Activated CD8-positive, alpha-beta T cell treated with anti-CD3 and anti-CD28 coated beads for 36 hours (primary cell): Measurements from ENCODE around the gene VAV2. TPM values are rescaled to one million over a fixed set of nuclear protein-coding genes. Genes with fewer than 3 reads are reported as not detected.

Experiments
- ATAC-seq: fragments of 200-7000 bp; cut with Tn5 transposase; one replicate; pipeline ENCODE4 v1.10.0; 2021; ENCODE audit warnings: mild to moderate bottlenecking, moderate library complexity
- CTCF ChIA-PET: fragments of 350-600 bp; sonication (Branson Sonifier 250); formaldehyde crosslinking; loops from one replicate; lab custom pipeline; 2021; ENCODE audit warnings: antibody characterized with exemption; lab: Charles Lee
- POLR2A ChIA-PET: fragments of 350-600 bp; sonication (Branson Sonifier 250); formaldehyde crosslinking; loops from one replicate; lab custom pipeline; 2021; ENCODE audit warnings: antibody characterized with exemption; lab: Charles Lee
- DNase-seq: peaks from one replicate; pipeline ENCODE4 v3.0.0-alpha.2; 2020
- H3K27ac Mint-ChIP-seq: one replicate; pipeline ENCODE4 v1.8.0; 2021; ENCODE audit warnings: mild to moderate bottlenecking, mixed read lengths
- H3K27me3 Mint-ChIP-seq: one replicate; pipeline ENCODE4 v1.8.0; 2021; ENCODE audit warnings: mixed read lengths
- H3K36me3 Mint-ChIP-seq: one replicate; pipeline ENCODE4 v1.8.0; 2021; ENCODE audit warnings: low read depth, mixed read lengths
- H3K4me1 Mint-ChIP-seq: one replicate; pipeline ENCODE4 v1.8.0; 2021; ENCODE audit warnings: low read depth, mixed read lengths
- H3K4me3 Mint-ChIP-seq: one replicate; pipeline ENCODE4 v1.8.0; 2021; ENCODE audit warnings: mild to moderate bottlenecking, moderate library complexity, mixed read lengths
- H3K9me3 Mint-ChIP-seq: one replicate; pipeline ENCODE4 v1.8.0; 2021; ENCODE audit warnings: mixed read lengths
- intact Hi-C: fragments of 100-400 bp; cut with micrococcal nuclease; formaldehyde crosslinking; loops from one replicate; pipeline ENCODE4 v1.10.0; 2022
- total RNA-seq, 2 experiments: library from RNA; stranded (reverse); gene quantifications; one replicate each; pipeline ENCODE4 v1.2.3, GENCODE V29; 2021
- TF ChIP-seq, protein P1 (sequence below): fragments of 200-600 bp; IDR thresholded peaks from one replicate; pipeline ENCODE4 v1.8.0; 2022; ENCODE audit warnings: antibody characterized with exemption, mild to moderate bottlenecking

VAV2 gene
- total RNA-seq, 2 experiments from 2014 or later = 5.1 to 5.4 TPM

DNA sequence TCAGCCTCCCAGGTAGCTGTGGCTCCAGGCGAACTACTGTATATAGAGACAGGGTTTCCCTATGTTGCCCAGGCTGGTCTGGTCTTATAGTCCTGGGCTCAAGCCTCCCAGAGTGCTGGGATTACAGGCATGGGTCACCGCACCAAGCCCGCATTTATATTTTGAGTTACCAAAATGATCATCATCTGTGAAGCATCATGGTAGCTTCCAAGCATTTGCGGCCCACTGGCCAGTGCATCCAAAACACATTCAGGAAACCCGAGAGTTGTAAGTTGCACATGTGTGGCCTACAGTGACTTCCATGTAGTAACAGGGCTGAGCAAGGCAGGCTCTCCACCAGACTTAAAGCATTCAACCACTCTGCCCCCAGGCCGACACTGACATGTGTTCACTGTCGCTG is 35.4 kb upstream of the VAV2 start:
- intact Hi-C loops = loop anchor here (5.0 kb wide), 1 partner anchor 40 kb away; the partner anchor contains the start of gene BRD3

DNA sequence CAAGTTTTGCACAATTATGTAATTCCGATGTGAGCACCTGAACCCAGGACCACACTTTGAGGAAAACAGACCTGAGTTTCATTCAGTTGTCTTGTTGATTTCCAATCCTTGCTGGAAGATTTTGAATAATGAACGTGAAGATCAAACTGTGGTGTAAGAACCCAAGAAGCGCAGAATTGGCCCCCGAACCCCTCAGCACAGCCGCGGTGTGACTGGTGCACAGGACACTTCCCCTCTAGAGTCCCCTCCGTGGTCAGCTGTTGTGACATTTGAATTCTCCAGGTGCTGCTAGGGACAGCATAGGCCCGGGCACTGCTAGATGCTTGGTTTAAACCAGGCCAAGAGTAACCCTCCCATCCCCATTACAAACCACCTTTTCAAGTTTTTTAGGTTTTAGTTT is 34.9 kb upstream of the VAV2 start:
- no peaks in the 10 kb centered on the region for H3K27me3 Mint-ChIP-seq
- DNase-seq (no peak), ATAC-seq (no peak)
- H3K9me3 Mint-ChIP-seq = no peaks in the 10 kb centered on the region
- CTCF ChIA-PET = interaction anchor here (0.6 kb wide), 1 partner anchor 33 kb away, joined by 3 read pairs; no protein-coding TSS in a partner anchor
- H3K4me1 Mint-ChIP-seq = peaks cover 5% of the 10 kb centered on the region
- H3K36me3 Mint-ChIP-seq = peaks cover 2% of the 10 kb centered on the region
- POLR2A ChIA-PET = interaction anchor here (1.2 to 2.8 kb wide), 2 partner anchors 9 to 39 kb away, joined by 3 to 20 read pairs; no protein-coding TSS in a partner anchor
- H3K27ac Mint-ChIP-seq = no peak overlapping the region
- TF ChIP-seq, protein P1, sequence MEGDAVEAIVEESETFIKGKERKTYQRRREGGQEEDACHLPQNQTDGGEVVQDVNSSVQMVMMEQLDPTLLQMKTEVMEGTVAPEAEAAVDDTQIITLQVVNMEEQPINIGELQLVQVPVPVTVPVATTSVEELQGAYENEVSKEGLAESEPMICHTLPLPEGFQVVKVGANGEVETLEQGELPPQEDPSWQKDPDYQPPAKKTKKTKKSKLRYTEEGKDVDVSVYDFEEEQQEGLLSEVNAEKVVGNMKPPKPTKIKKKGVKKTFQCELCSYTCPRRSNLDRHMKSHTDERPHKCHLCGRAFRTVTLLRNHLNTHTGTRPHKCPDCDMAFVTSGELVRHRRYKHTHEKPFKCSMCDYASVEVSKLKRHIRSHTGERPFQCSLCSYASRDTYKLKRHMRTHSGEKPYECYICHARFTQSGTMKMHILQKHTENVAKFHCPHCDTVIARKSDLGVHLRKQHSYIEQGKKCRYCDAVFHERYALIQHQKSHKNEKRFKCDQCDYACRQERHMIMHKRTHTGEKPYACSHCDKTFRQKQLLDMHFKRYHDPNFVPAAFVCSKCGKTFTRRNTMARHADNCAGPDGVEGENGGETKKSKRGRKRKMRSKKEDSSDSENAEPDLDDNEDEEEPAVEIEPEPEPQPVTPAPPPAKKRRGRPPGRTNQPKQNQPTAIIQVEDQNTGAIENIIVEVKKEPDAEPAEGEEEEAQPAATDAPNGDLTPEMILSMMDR = no peak
- intact Hi-C loops = loop anchor here (5.0 kb wide), 1 partner anchor 40 kb away; the partner anchor contains the start of gene BRD3
- H3K4me3 Mint-ChIP-seq = peak overlapping the region; percentile 77

More for the DNA sequence above, 35.4 kb upstream of the VAV2 start:
- ChIA-PET POLR2A (interaction anchor here (2.8 kb wide), 1 partner anchor 39 kb away, joined by 20 read pairs; no protein-coding TSS in a partner anchor), CTCF (interaction anchor here (0.6 kb wide), 1 partner anchor 12 kb away, joined by 3 read pairs; no protein-coding TSS in a partner anchor)
- H3K27ac Mint-ChIP-seq = no peak overlapping the region
- H3K9me3 Mint-ChIP-seq = no peaks in the 10 kb centered on the region
- peaks cover 5% of the 10 kb centered on the region for H3K4me1 Mint-ChIP-seq
- TF ChIP-seq, protein P1 = no peak
- no peak for ATAC-seq
- H3K27me3 Mint-ChIP-seq = no peaks in the 10 kb centered on the region
- no peak for DNase-seq
- peaks cover 2% of the 10 kb centered on the region for H3K36me3 Mint-ChIP-seq
- H3K4me3 Mint-ChIP-seq = peak overlapping the region; percentile 77

DNA sequence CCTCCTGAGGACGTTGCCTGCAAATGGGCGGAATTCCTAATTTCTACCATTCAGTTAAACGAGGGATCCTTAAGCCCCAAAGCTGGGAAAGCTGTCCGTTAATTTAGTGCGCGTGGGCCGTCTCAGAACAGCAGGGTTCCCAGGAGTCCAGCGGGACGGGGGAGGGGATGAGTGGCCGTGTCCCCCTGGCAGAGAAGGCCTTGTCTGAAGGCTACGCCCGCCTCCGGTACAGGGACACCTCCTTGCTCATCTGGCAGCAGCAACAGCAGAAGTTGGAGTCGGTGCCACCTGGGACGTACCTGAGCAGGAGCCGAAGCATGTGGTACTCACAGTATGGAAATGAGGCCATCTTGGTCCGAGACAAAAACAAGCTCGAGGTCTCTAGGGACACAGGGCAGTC is 34.5 kb upstream of the VAV2 start:
- peaks cover 5% of the 10 kb centered on the region for H3K4me1 Mint-ChIP-seq

DNA sequence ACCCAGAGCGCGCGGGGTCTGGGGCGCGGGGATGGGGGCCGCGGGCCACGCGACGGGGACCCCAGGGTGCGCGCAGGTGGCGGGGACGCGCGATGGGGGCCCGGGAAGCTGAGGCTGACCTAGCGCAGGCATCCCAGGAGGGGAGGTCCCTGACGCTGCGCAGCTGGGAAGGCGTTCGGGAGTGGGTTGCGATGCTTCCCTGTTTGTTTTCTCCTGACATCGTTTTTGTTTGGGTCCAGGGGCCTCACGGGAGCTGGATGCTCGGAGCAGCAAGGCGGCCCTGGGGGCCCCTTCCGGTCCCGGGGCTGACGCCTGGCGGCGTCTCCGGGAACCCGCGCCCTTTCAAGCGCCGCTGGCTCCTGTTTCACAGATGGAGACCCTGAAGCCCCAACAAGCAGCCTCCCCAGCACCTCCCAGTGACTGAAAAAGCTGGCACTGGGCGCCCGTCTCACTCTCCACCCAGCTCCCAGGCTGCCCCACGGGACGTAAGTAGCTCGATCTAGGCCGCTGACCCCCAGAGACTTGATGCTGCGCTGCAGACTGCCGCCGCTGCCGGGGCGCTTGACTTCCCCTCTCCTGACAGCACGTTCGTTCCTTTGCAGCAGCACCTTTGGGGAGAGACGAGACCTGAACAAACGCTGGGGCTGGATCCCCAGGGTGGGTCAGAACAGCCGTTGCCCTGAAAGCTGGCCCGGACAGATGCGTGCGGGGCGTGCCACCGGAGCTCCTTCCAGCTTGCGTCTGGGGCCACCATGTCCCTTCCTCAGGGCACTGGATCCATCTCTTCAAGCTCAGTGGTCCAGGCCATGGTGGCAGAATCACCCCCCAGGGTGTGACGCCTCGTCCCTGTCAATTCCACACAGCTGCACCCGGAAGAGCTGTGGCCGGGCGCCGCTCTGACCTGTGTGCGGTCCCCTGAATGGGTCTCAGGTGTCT is 33.8 kb upstream of the VAV2 start:
- H3K27me3 Mint-ChIP-seq = no peaks in the 10 kb centered on the region
- DNase-seq (peak; percentile 64), ATAC-seq (peak; percentile 18)
- intact Hi-C loops = loop anchor here (5.0 kb wide), 1 partner anchor 41 kb away; the partner anchor contains the start of gene BRD3
- no peaks in the 10 kb centered on the region for H3K9me3 Mint-ChIP-seq
- ChIA-PET CTCF (interaction anchor here (1.0 to 2.5 kb wide), 5 partner anchors 30 to 244 kb away, joined by 3 to 15 read pairs (median 3); no protein-coding TSS in a partner anchor), POLR2A (interaction anchor here (1.2 to 2.8 kb wide), 3 partner anchors 10 to 110 kb away, joined by 3 to 20 read pairs (median 5); partner anchors contain the start of gene WDR5)
- H3K27ac Mint-ChIP-seq = no peak overlapping the region
- TF ChIP-seq, protein P1 = peak; percentile 44
- H3K4me3 Mint-ChIP-seq = peak overlapping the region; percentile 77
- peaks cover 2% of the 10 kb centered on the region for H3K36me3 Mint-ChIP-seq
- H3K4me1 Mint-ChIP-seq = peaks cover 5% of the 10 kb centered on the region

More for the DNA sequence above, 34.5 kb upstream of the VAV2 start:
- Mint-ChIP-seq H3K9me3 (no peaks in the 10 kb centered on the region), H3K27me3 (no peaks in the 10 kb centered on the region), H3K36me3 (peaks cover 2% of the 10 kb centered on the region), H3K27ac (no peak overlapping the region), H3K4me3 (peak overlapping the region; percentile 77)
- POLR2A ChIA-PET = interaction anchor here (1.2 to 2.8 kb wide), 2 partner anchors 10 to 40 kb away, joined by 3 to 20 read pairs; no protein-coding TSS in a partner anchor
- TF ChIP-seq, protein P1 = no peak
- CTCF ChIA-PET = interaction anchor here (0.6 to 1.4 kb wide), 3 partner anchors 29 to 245 kb away, joined by 3 read pairs; no protein-coding TSS in a partner anchor
- intact Hi-C loops = loop anchor here (5.0 kb wide), 1 partner anchor 41 kb away; the partner anchor contains the start of gene BRD3
- ATAC-seq = no peak
- DNase-seq = no peak
